NOMO-1 (cell line): ENCODE data around the gene RNF111.
A peak's percentile ranks its signal among the peaks of the same experiment; 100 is the strongest.
"Not testable (repeated sequence)": the region's sequence is repeated elsewhere in the genome, so short reads cannot be mapped to it uniquely, and the experiment has no call there.

Experiments used
- DNase-seq, 2 experiments: peaks; one replicate each; lab custom pipeline; 2025; ENCODE audit not compliant: unreplicated experiment in 2 of 2; lab: John Stamatoyannopoulos, UW

Gene RNF111

GRCh38 chr15:59052915-59053407, 65.5 kb downstream of the RNF111 start:
- DNase-seq, result no peak

- DNase-seq, result no peak
These were observed 66.0 kb downstream of the RNF111 start for GRCh38 chr15:59053482-59053881.

- DNase-seq, result no peak
These were observed 71.7 kb downstream of the RNF111 start for GRCh38 chr15:59059076-59059597.

GRCh38 chr15:59060348-59060747, 72.9 kb downstream of the RNF111 start:
- no peak for DNase-seq

- DNase-seq, result peak; percentile 59 to 81
These were observed 75.6 kb downstream of the RNF111 start for GRCh38 chr15:59063042-59063441.

- no peak for DNase-seq
These were observed 82.0 kb downstream of the RNF111 start for GRCh38 chr15:59069430-59069829.

- DNase-seq, result no peak
These were observed 87.1 kb downstream of the RNF111 start for GRCh38 chr15:59074607-59075006.

- no peak for DNase-seq
These were observed 100.3 kb downstream of the RNF111 start for GRCh38 chr15:59087731-59088130.

GRCh38 chr15:59094077-59094476, 106.6 kb downstream of the RNF111 start:
- DNase-seq, result no peak

GRCh38 chr15:59096429-59096828, 109.0 kb downstream of the RNF111 start:
- no peak for DNase-seq

- DNase-seq, result no peak
These were observed 111.8 kb downstream of the RNF111 start for GRCh38 chr15:59099162-59099685.

- DNase-seq, result no peak
These were observed 117.1 kb downstream of the RNF111 start for GRCh38 chr15:59104602-59104911.

- peak; percentile 97 to 98 for DNase-seq
These were observed 117.7 kb downstream of the RNF111 start, which contains the start of gene CCNB2 for GRCh38 chr15:59104912-59105732. Gene CCNB2, plus strand, starts transcription at chr15:59105146. Its CDS starts 123 bp downstream, at chr15:59105269.

- DNase-seq, result no peak
These were observed 118.4 kb downstream of the RNF111 start for GRCh38 chr15:59105854-59106253.

- DNase-seq, result no peak
These were observed 123.8 kb downstream of the RNF111 start for GRCh38 chr15:59111251-59111650.

- no peak for DNase-seq
These were observed 127.6 kb downstream of the RNF111 start for GRCh38 chr15:59115047-59115446.

GRCh38 chr15:59116141-59116540, 128.7 kb downstream of the RNF111 start:
- DNase-seq, result no peak

- DNase-seq, result no peak
These were observed 129.3 kb downstream of the RNF111 start for GRCh38 chr15:59116771-59117170.

GRCh38 chr15:59119625-59120024, 132.2 kb downstream of the RNF111 start:
- no peak for DNase-seq

- no peak for DNase-seq
These were observed 133.5 kb downstream of the RNF111 start for GRCh38 chr15:59120937-59121336.

- DNase-seq, result no peak
These were observed 136.8 kb downstream of the RNF111 start for GRCh38 chr15:59124261-59124660.

GRCh38 chr15:59125683-59126082, 138.2 kb downstream of the RNF111 start:
- not testable (repeated sequence) for DNase-seq
